WERI-Rb-1 (cell line): ENCODE measurements around the gene LRG1.
A peak's percentile ranks its signal among the peaks of the same experiment; 100 is the strongest.

Source experiments
- DNase-seq: peaks from one replicate; pipeline ENCODE4 v3.0.0-alpha.2; 2020
- H3K27ac ChIP-seq: fragments of 250-450 bp; sonication (Bioruptor Pico); 2 replicates; pipeline ENCODE4 v1.5.1; 2020; ENCODE audit warnings: mild to moderate bottlenecking, moderate library complexity
- H3K27me3 ChIP-seq: fragments of 250-450 bp; sonication (Bioruptor Pico); 2 replicates; pipeline ENCODE4 v1.5.1; 2021; ENCODE audit warnings: mild to moderate bottlenecking, low read depth, moderate library complexity; ENCODE audit not compliant: insufficient read depth, severe bottlenecking
- H3K36me3 ChIP-seq: fragments of 250-450 bp; sonication (Bioruptor Pico); 2 replicates; pipeline ENCODE4 v1.5.1; 2020; ENCODE audit warnings: mild to moderate bottlenecking, moderate library complexity
- H3K4me3 ChIP-seq: 2 replicates; pipeline ENCODE4 v1.5.1; 2011; ENCODE audit warnings: low read depth, mild to moderate bottlenecking, control low read depth, low read length
- H3K9me3 ChIP-seq: fragments of 250-450 bp; sonication (Bioruptor Pico); 2 replicates; pipeline ENCODE4 v1.5.1; 2021; ENCODE audit warnings: mild to moderate bottlenecking, moderate library complexity; ENCODE audit not compliant: severe bottlenecking
- TF ChIP-seq, protein P1 (sequence below): IDR thresholded peaks from 2 replicates; pipeline ENCODE4 v1.5.1; 2011; ENCODE audit warnings: low read depth, mild to moderate bottlenecking, control low read depth, inconsistent platforms, low read length

LRG1 gene

DNA sequence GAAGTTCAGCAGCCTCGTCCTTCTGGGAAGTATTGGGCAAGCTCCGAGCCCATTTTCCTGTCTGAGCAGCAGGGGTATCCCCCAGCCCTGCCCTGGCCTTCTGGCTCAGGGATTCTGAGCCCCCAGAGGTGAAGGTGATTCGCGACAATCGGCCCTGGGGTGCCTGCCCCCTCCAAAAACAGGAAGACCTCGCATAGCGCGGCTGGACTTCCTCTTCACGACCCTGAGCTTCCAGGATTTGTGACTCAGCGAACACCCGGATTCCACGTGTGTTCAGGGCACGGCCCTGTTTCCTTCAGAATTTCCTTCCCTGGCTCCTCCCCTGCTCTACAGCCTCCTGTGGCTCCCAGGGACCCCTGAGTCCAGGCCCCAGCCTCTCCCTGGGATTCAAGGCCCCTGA, 19.7 kb upstream of the LRG1 start, which contains the start of gene SEMA6B:
SEMA6B (minus strand) TSS at position 116 of the 400 bp plus-strand sequence. CDS start 1,227 bp downstream, outside the sequence.
- no peak within 1 kb of the TSS for H3K27ac ChIP-seq
- H3K36me3 ChIP-seq = peaks cover 27% of the 10 kb centered on the region

DNA sequence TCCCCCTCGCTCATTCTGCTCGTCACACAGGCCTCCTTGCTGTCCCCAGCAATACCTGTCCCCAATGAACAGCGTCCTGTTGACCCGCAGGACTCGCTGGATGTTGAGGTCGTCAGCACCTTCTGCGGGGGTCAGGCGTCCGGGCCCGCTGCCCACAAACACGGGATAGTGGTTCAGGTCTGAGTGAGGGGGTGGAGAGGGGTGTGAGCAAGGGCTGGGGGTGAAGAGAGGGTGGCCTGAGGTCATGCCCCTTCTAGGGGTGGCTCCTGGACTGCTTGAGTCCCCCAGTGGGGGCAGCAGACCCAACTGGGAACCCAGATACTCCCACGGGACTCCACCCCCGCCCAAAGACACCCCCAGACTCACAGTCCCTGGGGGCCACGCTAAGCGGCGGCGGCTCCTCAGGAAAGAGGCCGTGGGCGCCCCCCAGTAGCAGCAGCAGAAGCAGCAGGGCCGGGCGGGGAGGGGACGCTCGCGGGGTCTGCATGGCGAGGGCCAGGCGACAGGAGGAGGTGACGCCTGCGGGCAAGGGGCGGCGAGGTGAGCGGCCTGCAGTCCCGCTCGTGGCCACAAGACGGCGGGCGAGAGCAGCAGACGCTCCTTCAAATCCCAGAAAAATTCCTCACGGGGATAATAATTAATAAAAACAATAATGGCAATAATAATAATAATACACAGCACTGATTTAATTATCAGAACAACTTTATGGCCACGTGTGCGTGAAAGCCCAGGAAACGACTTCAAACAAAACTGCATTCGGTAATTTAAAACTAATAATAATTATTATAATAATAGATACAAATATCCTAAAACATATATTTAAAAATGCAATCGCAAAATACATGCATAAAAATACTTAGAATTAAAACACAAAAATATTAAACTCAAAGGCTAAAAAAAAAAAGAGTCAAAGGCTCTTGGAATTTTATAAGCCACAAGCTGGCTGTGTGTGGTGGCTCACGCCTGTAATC, 18.4 kb upstream of the LRG1 start:
- Histone ChIP-seq H3K36me3 (peaks cover 36% of the 10 kb centered on the region), H3K4me3 (no peak overlapping the region), H3K9me3 (no peaks in the 10 kb centered on the region), H3K27ac (no peak overlapping the region), H3K27me3 (no peaks in the 10 kb centered on the region)
- TF ChIP-seq, protein P1, sequence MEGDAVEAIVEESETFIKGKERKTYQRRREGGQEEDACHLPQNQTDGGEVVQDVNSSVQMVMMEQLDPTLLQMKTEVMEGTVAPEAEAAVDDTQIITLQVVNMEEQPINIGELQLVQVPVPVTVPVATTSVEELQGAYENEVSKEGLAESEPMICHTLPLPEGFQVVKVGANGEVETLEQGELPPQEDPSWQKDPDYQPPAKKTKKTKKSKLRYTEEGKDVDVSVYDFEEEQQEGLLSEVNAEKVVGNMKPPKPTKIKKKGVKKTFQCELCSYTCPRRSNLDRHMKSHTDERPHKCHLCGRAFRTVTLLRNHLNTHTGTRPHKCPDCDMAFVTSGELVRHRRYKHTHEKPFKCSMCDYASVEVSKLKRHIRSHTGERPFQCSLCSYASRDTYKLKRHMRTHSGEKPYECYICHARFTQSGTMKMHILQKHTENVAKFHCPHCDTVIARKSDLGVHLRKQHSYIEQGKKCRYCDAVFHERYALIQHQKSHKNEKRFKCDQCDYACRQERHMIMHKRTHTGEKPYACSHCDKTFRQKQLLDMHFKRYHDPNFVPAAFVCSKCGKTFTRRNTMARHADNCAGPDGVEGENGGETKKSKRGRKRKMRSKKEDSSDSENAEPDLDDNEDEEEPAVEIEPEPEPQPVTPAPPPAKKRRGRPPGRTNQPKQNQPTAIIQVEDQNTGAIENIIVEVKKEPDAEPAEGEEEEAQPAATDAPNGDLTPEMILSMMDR = peak; percentile 87
- DNase-seq = no peak

More for the DNA sequence above, 19.7 kb upstream of the LRG1 start, which contains the start of gene SEMA6B:
- Histone ChIP-seq H3K9me3 (no peaks in the 10 kb centered on the region), H3K4me3 (no peak within 1 kb of the TSS), H3K27me3 (no peaks in the 10 kb centered on the region)
- TF ChIP-seq, protein P1 = no peak
- DNase-seq = no peak

DNA sequence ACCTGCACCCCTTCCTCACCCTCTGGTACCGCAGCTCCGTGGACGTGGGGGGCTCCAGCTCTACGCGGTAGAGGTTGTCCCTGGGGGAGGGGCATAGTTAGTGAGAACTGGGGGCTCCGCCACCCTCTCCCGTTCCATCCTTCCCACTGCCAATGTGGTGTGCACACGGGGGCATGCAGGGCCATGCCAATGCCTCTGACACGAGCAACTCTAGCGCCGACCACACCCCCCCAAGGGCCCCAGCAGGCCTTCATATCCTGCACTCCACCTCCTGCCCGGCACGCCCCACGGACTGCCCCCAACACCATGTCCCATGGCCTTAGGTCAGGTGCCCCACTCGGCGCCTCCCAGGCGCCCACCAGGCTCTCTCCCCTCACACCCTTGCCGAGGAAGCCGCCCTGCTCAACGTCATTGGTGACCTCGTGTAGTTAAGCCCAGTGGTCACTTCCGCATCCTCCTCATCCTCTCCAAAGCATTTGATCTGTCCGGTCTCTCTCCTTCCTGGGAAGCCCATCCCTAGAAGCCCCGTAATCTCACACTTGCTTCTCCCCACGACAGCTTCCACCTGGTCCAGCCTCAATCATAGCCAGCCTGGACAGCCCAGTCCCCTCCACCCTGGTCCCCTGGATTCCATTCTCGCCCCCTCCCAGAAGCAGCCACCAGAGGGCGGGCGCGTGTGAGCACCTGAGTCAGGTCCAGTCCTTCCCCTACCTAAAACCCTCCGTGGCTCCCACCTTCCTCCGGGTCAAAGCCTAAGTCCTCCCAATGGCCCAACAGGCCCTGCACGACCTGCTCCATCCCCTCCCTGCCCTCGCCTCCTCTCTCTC, 17.5 kb upstream of the LRG1 start:
- H3K36me3 ChIP-seq = peaks cover 45% of the 10 kb centered on the region

DNA sequence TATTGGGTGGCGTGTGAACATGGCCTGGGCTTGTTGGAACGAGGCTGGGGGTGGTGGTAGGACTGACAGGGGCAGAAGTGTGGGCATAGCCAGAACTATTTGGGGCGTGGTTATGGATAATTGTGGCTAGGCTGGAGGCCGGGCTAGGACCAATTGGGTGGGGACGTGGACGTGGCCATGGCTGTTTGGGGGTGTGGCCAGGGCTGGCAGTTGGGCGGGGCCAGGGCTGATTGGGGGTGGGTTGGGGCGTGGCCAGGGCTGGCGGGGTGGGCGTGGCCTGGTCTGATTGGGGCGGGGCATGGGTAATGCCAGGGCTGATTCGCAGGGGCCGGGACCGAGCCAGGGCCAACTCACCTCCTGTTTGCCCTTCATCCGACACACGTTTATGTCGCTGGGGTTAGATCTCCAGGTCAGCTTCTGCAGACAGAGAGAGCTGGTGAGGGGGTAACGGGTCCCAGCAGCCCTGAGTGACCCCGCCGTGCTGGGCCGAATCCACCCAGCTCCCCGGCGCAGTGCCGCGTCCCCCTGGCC, 16.8 kb upstream of the LRG1 start:
- Histone ChIP-seq H3K9me3 (no peaks in the 10 kb centered on the region), H3K36me3 (peaks cover 52% of the 10 kb centered on the region), H3K27ac (no peak overlapping the region), H3K4me3 (no peak overlapping the region), H3K27me3 (no peaks in the 10 kb centered on the region)
- DNase-seq = peak; percentile 52
- TF ChIP-seq, protein P1 = no peak

More for the DNA sequence above, 17.5 kb upstream of the LRG1 start:
- Histone ChIP-seq H3K27me3 (no peaks in the 10 kb centered on the region), H3K4me3 (no peak overlapping the region), H3K9me3 (no peaks in the 10 kb centered on the region), H3K27ac (no peak overlapping the region)
- DNase-seq = no peak
- TF ChIP-seq, protein P1 = peak; percentile 16; the same call in 1 of the 2 replicates

DNA sequence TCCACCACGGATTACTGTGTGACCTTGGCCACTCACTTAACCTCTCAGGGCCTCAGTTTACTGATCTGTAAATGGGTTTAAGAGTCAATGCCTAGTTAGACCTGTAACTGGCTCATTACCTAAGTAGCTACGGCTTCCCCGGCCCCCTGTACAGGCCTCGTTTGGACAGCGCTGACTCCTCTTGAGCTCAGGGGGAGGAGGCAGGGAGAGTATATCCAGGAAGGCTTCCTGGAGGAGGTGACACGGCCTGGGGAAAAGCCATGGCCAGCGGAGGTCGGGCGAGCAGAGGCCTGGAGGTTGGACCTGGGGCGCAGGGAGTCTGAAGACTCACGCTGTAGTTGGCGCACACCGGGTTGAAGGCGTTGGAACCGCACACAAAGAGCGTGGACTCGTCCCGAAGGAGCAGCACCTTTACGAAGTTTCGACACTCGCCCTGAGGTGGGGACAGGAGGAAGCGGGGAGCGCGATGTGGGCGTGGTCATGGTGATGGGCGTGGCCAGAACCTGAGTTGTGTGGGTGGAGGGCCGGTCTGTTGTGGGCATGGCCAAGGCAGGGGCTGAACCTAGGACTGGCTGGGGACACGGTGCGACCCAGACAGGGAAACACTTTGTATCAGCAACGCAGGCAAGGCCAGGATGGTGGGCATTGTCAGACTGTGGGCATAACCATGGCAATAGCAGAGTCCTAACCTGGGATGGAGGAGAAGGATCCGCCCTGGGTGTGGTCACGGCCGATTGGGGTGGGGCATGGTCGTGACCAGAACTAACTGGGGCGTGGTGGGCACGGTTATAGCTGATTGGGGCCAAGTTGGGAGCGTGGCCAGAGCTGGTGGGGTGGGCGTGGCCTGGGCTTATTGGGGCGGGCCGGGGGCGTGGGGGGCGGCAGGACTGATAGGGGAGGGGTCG, 16.1 kb upstream of the LRG1 start:
- H3K4me3 ChIP-seq = no peak overlapping the region
- no peaks in the 10 kb centered on the region for H3K27me3 ChIP-seq
- H3K36me3 ChIP-seq = peaks cover 57% of the 10 kb centered on the region
- TF ChIP-seq, protein P1 = no peak
- no peak overlapping the region for H3K27ac ChIP-seq
- no peak for DNase-seq
- no peaks in the 10 kb centered on the region for H3K9me3 ChIP-seq
